Right kidney (tissue), 1 donor: ENCODE results near the gene WWC1.

Source experiments
- DNase-seq: peaks from one replicate; pipeline ENCODE4 v3.0.0-alpha.2; 2016

The WWC1 gene

DNA sequence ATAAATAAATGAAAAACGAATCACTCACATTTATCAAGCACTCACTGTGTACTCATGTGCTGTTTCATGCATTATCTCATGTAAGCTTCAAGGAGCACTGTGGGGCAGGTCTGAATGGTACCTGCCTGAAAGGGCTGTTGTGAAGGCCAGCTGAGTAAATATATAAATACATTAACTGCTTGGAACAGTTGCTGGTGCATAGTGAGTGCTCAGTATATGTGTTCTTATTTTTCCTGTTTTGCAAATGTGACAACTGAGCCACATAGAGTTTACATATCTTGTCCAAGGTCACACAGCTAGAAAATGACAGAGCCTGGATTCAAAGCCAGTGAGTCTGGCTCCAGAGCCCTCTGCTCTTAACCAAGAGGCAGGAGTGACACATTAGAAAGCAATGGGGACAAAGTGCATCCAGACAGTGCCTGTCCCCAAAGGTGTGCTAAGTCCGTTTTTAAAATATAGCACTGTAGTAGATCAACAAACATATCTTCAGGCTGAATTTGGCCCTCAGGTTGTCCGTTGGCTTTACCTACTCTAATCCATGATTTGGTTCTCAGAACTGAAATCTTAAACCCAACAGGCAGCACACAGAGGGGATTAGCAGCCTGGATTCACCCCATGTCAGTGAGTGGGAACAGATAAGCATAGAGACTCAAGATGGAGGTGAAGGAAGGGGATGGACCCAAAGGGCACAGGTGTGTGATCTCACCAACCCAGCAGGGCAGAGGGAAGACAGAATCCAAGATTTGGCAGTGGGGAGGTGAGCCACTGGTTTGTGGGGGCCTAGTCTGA is 70.8 kb downstream of the WWC1 start:
- no peak for DNase-seq

DNA sequence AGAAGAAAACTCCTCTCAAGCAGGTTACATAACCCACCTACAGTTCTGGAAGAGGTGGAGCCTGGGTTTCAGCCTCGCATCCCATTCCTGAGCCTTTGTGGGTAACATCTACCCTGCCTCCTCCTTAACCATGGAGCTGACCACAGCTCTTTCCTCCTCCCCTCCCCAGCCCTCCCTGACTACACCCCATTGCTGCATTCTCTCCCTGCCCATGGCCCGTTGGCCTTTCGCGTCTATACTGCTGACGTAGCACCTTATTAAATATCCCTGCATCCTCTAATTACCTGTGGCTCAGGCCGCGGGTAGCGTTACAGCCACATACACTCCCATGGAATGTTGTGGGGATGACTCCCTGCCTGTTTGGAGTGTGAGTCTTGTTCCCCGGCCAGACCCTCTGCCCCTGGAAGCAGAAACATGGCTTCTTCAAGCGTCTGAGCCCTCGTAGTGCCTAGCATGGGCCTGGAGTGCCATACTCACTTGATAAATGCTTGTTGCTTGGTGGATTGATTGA is 72.8 kb downstream of the WWC1 start:
- no peak for DNase-seq

DNA sequence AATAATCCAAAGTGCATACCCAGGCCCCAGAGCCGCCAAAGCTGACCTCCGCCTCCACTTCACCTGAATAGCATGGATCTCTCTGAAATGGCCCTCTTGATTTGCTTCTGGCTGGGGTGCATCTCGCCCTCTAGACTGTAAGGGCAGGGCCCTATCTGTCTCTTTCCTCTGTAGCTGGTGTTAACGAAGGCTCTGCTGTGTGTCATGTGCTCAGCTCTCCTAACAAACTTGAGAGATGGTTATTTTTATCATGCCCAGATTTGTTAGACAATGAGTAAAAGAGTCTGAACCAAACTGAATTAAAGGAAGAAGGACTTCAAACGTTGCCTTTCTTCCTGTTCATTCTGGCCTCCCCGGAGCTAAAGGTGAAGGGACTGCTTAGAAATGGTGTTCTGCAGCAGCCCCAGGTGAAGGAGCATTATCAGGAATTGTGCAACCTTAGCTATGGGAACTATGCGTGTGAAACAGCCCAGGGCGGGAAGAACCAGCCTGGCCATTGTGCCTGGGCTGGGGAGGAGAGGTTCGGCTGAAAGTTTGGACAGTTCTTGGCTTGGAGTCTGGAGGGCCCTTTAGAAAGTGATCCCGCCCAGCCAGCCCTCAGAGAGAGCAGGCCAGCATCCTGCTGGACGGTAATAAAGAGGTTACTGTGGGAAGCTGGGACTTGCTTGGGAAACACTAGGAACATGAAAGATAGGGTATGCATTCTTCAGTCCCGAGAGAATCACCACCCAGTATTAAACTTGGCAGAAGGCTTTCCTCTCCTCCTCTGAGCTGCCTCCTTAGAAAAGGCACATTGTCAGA is 73.5 kb downstream of the WWC1 start:
- no peak for DNase-seq

DNA sequence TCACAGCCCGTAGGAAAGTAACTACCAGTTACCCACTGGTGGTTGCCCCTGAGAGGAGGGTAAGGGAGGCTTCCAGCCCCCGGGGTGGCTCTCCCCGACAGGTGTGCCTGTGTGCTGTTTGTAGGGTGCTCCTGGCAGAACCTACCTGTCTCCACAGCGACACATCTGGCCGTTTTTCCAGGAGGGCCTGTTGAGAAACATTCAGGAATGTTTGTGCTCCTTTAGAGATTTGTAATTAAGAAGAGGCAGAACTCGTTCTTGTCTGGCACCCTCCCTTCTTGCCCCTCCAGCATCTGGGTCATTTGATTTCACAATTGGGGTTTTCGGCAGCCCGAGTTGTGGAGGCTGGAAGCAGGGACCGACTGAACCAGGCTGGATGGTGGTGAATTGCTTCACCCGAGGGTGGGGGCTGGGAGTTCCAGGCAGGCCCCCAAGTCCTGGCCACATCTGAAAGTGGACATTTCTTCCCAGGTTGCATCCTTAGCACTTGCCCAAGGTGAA is 74.2 kb downstream of the WWC1 start:
- no peak for DNase-seq

DNA sequence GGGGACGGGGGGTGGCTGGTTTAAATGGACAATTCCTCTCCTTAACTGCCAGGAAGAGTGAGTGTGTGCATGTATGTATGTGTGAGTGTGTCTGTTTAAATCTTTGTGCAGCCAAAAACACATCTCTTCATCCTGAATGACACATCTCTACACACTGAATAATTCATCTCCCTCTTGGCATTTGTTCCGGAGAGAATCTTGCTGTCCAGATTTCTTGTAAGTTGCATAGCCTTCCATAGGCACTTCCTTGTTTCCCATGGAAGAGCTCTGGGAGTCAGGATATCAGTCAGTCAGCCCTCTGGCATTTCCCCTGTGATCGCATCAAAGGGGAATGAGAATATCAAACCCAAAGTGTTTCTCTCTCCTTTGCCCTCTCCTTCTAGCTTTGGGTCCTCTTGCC is 74.7 kb downstream of the WWC1 start:
- DNase-seq: no peak

DNA sequence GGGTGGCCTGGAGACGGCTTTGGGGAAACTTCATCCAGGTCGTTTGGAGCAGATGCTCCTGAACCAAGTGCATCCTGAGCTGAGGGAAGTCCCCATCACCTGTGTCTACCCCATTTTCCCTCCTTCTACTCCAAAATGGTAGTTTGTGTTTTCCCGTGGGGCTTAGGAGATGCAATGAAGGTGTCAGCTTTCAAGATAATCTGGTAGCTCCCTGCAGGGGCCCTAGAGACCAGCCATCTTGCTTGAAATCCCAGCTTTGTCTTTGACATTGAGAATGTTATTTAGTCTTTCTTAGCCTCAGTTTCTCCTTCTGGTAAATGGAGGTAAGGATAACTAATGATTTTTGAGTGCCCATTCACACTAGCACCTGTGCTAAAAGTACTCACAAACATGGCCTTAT is 77.4 kb downstream of the WWC1 start:
- DNase-seq: no peak

DNA sequence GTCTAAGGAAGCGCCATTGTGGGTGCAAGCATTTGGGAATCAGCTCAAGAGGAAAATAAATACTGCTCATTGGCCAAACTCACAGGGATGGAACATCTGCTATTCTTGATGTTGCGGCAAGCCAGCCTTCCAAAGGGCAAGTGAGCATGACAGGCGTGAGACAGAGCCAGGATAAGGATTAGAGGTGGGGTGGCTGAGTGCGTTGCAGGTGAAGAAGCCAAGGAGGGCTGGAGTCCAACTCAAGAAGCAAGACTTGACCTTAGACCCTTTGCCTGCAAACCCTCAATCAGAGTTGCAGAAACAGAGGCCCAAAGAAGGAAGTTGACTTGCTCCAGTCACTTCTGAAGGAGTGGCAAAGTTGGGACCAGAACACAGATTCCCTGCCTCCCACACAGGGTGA is 79.4 kb downstream of the WWC1 start:
- no peak for DNase-seq

DNA sequence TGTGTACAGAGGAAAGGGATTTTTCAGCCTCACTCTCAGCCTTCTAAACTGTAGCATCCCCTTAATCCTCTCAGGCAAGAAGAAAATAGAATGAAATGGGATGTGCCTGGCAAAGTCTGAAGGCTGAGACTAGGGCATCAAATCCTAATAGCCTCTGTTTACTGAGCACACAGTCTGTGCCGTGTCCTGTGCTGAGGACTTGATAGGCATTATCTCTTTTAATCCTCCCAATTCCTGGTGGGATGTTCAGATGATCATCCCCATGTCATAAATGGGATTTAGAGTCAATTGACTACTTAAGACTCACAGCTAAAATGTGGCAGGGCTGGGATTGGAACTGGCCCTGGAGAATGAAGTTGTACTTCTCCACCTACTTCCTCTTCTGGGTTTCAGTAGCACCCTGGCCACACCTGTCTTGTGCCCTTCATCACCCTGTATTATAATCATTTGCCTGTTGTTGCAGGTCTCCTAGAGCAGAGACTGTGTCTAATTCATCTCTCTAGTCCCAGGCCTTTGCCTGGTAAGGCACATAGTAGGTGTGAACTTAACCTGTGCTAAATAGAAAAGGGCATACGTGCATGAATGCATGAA is 81.0 kb downstream of the WWC1 start:
- DNase-seq: no peak

DNA sequence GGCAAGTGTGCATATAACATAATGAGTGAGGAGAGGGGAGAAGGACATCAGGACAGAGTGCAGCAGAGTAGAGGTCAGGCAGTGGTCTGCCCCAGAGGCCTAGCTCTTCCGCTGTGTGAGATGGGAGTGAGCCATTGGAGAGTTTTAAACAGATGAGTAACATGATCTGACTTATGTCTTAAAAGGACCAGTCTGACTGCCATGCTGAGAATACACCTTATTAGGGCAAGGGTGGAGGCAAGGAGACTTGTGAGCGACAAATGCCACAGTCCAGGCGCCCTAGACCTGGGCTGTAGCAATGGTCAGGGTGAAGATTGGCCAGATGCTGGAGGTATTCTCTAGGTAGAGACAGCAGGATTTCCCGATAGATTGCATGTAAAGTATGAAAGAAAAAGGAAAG is 83.1 kb downstream of the WWC1 start:
- no peak for DNase-seq

DNA sequence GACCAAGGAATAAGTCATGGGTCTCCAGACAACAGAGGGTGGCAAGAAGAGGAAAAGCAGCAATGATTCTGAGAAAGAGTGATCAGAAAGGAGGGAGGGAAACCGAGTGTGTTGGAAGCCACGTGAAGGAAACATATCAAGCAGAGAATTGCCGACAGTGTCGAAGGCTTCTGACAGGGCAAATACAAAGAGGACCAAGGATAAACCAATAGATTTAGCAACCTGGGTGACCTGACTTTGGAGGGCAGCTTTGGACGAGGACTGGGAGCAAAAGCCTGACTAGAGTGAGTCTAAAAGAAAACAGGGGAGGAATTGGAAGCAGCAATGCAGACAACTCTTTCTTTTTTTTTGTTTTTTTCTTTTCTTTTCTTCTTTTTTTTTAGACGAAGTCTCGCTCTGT is 83.8 kb downstream of the WWC1 start:
- no peak for DNase-seq

DNA sequence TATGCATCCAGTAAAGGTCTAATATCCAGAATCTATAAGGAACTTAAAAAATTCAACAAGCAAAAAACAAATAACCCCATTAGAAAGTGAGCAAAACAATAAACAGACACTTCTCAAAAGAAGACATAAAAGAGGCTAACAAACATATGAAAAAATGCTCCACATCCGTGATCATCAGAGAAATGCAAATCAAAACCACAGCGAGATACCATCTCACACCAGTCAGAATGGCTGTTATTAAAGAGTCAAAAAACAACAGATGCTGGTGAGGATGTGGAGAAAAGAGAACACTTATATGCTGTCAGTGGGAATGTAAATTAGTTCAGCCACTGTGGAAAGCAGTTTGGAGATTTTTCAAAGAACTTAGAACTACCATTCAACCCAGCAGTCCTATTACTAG is 86.1 kb downstream of the WWC1 start:
- no peak for DNase-seq

DNA sequence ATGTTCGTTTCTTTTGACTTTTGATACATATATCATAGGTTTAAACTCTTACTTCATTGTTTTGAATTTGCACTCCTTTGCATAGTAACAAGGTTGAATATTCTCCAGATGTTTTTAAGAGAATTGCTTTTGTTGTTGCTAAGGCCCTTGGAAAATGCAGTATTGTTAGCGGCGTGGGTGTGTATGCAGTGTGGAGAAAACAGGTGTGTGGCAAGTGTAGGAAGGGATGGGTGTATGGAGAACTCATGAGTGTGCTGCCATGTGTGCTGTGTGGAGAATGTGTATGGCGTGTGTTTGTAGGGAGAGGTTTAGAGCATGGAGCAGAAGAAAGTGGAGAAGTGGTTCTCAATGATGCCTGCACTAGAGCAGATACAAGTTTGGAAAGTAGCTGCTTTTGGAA is 87.3 kb downstream of the WWC1 start:
- no peak for DNase-seq

DNA sequence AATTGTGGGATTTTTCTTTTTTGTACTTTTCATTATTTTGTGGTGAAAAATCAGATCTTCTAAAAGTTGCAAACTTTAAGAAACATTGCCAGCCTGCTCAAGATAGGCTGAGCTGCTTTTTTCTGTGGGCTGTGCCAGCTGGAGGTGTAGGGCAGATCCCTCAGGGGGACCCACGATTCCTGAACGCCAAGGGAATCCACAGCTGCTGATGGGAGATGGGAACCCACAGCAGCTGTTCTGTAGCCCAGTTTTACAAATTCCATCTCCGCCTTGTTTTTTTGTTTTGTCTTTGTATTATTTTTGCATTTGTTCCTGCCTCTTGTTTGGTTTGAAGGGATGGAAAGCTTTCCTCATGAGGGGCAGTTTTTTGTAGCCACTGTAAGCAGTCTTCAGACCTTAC is 91.0 kb downstream of the WWC1 start:
- no peak for DNase-seq

DNA sequence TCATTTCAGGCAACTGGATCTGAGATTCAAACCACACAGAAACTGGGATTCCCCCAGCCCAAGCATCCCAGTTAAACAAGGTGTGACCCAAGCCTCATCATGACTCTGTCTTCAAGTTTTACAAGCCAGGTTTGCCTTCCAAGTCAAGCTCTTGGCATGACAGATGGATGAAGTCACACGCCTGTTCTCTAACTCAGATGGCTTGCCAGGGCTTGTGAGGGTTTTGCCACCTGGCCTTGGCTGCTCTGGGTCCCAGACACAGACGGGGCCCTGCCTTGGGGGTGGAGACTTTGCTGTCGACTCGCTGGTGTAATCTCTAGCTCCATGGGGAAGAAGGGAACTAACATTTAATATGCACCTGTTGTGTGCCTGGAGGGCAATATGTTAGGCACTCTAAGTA is 99.0 kb downstream of the WWC1 start:
- no peak for DNase-seq

DNA sequence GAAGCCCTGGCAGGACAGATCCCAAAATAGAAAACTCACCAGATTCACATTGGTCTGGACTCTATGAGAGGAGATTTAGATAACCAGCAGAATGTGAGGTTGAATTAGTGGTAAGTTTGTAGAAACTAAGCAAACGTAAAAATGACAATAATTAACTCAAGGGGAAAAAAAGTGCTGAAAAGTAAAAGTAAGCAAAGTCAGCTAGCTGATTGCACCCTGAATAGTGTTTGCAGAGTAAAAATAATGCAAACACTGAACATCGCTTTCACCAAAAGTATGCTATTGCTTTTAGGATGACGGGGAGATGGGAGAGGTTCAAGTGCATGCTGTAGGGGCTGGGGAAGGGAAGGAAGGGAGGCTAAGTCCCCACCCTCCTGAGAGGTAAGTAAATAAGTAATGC is 102.3 kb downstream of the WWC1 start:
- DNase-seq: no peak

DNA sequence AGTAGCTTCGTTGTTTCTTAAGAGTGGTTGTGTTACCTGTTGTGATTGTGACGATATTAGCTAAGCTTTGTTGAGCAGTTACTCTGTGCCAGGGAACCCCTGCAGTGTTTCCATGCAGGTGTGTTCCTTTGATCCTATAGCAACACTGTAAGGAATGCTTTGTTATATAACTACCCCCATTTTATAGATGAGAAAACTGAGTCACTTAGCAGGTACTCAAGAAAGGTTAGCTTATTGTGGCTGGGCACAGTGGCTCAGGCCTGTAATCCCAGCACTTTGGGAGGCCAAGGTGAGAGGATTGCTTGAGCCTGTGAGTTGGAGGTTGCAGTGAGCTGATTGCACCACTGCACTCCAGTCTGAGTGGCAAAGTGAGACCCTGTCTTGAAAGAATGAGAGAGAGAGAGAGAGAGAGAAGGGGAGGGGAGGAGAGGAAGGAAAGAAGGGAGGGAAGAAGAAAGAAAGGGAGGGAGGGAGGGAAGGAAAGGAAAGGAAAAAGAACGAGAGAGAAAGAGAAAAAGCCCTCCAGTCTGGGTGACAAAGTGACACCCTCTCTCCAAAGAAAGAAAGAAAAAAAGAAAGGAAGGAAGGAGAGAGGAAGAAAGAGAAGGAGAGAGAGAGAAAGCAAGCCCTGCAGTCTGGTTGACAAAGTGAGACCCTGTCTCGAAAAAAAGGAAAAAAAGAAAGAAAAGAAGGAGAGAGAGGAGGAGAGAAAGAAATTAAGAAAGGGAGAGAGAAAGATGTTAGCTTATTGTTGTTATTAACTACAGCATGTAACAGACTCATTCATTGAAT is 109.2 kb downstream of the WWC1 start:
- no peak for DNase-seq

DNA sequence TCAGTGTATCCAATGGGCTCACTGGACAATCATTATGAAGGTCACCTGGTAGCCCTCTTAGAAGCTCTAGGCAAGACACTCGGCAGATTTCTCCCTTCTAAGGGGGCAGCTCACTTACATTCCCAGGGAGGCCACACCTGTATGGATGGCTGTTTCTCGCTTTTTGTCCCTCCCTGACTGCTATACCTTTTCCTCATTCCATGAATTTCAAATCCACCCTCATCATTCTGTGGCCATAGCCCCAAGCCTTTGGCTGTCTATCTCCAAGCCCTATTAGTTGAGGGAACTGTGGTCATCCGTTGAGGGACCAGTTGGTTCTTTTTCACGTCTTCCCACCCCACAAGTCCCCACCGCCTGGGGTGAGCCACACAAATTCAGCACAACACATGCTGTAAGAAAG is 109.8 kb downstream of the WWC1 start:
- no peak for DNase-seq

DNA sequence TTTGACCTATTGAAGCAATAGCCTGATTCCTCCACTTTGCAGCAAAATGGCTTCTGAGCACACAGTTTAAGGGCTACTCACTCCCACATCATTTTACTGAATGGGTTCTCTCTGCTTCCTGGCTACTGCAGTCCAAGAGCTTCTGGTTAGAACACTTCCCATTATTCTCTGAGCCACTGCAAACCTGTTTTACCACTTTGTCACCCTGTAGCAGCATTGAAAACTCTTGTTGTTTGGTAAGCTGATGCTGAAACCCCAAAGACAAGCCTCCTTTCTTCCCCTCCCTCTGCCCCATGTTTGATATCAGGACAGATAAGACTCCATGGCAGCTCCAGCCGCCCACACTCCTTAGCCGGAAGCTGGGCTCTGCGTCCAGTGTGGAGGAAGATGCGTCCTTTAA is 110.4 kb downstream of the WWC1 start:
- no peak for DNase-seq

DNA sequence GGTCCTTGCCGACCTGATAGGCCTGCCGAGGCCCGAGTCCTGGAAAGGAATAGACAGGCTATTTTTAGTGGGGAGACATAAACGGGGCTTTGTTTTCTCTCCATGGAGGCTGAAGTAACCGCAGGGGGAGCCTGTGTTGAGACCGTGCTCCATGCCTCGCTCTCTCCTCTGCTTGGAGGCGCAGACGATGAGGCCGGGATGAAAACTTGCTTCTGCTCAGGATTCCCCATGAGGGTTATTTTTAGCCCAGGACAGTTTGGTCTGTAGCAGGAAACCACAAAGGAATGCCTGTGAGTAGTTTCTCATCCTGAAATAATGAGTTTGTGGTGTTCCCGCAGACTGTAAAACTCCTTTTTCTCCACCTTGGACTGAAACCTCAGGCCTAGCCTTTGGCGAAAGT is 112.9 kb downstream of the WWC1 start:
- no peak for DNase-seq

DNA sequence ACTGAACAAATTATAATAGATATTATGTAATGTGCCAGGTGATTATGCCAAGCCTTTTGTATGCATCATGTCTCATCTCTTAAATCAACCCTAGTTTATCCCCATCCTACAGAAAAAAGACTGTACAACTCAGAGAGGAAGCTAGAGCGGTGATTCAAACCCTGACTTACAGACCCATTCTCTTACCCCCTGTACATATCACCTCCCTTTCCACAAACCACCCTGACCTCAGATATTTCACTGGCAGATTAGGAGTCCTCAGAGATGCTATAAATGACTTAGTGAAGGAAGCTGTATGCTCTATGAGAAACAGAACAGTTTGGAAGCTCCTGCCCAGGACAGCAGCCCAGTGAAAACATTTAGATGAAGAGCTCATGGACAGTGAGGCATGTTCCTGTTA is 115.8 kb downstream of the WWC1 start:
- DNase-seq: no peak

DNA sequence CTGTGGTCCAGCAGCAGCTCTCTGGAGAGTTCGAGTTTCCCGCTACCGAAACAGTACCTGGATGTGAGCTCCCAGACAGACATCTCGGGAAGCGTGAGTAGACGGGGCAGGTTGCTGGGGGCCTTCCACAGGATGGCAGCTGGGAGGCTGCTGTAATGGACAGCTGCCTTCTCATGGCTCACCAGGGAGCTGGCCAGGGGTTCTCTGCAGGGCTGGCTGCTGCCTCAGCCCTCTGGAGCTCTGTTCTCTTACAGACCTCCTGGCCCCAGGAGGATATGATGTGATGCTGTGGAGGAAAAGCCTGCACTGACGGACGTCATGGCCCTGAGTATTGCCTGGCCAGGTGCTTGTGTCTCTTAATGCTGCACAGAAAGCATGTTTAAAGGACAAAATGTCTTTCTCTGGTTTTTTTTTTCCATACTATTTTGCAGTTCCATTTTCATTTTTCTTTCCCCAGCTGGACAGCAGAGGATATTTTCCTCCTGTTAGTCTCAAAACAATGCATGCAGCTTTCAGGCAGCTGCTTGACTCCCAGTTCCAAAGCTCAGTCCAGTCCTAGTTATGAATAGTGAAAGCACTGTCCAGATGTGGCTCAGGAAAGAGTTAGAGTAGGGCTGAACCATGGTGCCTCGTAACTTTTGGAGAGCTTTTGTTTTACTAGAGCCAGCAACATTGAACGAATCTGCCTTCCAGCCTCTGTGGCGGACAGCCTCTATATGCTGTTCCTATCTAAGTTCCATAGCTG is 117.3 kb downstream of the WWC1 start:
- no peak for DNase-seq
